SK-N-SH (cell line): ENCODE data around the gene L1TD1. TPM values are rescaled to one million over a fixed set of nuclear protein-coding genes. Genes with fewer than 3 reads are reported as not detected.
"Not testable (repeated sequence)": the region's sequence is repeated elsewhere in the genome, so short reads cannot be mapped to it uniquely, and the experiment has no call there.

ENCODE experiments used
- CTCF ChIA-PET: fragments of 300-600, 350-600 bp; formaldehyde crosslinking; extraction: SDS; loops from one replicate; lab custom pipeline; 2021; lab: Yijun Ruan, JAX
- POLR2A ChIA-PET: fragments of 350-600 bp; sonication (Branson Sonifier 250); formaldehyde crosslinking; extraction: SDS; loops from one replicate; lab custom pipeline; 2020; ENCODE audit warnings: antibody characterized with exemption, inconsistent platforms; lab: Yijun Ruan, JAX
- DNase-seq: peaks from one replicate; pipeline ENCODE4 v3.0.0; 2012
- H2AFZ ChIP-seq: fragments of 200-600 bp; sonication (generic); 2 replicates; pipeline ENCODE4 v1.8.1; 2016; ENCODE audit warnings: antibody characterized with exemption, mild to moderate bottlenecking, low read depth
- H3F3A ChIP-seq: fragments of 200-600 bp; sonication (generic); replicated peaks from 2 replicates; pipeline ENCODE3; 2016; ENCODE audit warnings: antibody characterized with exemption, mild to moderate bottlenecking; ENCODE audit not compliant: insufficient read depth
- H3K27ac ChIP-seq, 2 experiments: fragments of 200-500 bp in 1 of 2; fragments of 200-600 bp in 1 of 2; sonication (Bioruptor generic) in 1 of 2; sonication (generic), shearing (Covaris generic) in 1 of 2; 2 replicates each; pipeline versions ENCODE4 v1.5.1 to v1.6.1; 2014 to 2016; ENCODE audit warnings: low read depth in 2 of 2, inconsistent platforms in 1 of 2, low read length in 1 of 2, mild to moderate bottlenecking in 1 of 2, mixed read lengths in 1 of 2
- H3K27me3 ChIP-seq: fragments of 200-600 bp; sonication (generic), shearing (Covaris generic); 2 replicates; pipeline ENCODE4 v1.6.1; 2016; ENCODE audit warnings: mixed run types; ENCODE audit not compliant: insufficient read depth
- H3K36me3 ChIP-seq, 2 experiments: fragments of 200-500 bp in 1 of 2; fragments of 200-600 bp in 1 of 2; sonication (Bioruptor generic) in 1 of 2; sonication (generic) in 1 of 2; replicated peaks in 1 of 2; 2 replicates each; pipeline versions ENCODE3 to v1.5.1; 2014 to 2016; ENCODE audit warnings: low read length in 1 of 2, mild to moderate bottlenecking in 1 of 2; ENCODE audit not compliant: insufficient read depth in 2 of 2, control insufficient read depth in 1 of 2
- H3K4me1 ChIP-seq, 2 experiments: fragments of 200-500 bp in 1 of 2; fragments of 200-600 bp in 1 of 2; sonication (Bioruptor generic) in 1 of 2; sonication (generic), shearing (Covaris generic) in 1 of 2; 2 replicates each; pipeline versions ENCODE4 v1.5.1 to v1.6.1; 2014 to 2016; ENCODE audit warnings: low read depth in 1 of 2, low read length in 1 of 2, mixed run types in 1 of 2; ENCODE audit not compliant: insufficient read depth in 2 of 2, control insufficient read depth in 1 of 2
- H3K4me2 ChIP-seq: fragments of 200-600 bp; sonication (generic), shearing (Covaris generic); 2 replicates; pipeline ENCODE4 v1.6.1; 2017; ENCODE audit warnings: mixed run types
- H3K4me3 ChIP-seq, 2 experiments: fragments of 200-500 bp in 1 of 2; fragments of 200-600 bp in 1 of 2; sonication (Bioruptor generic) in 1 of 2; sonication (generic), shearing (Covaris generic) in 1 of 2; 2 replicates each; pipeline versions ENCODE4 v1.5.1 to v1.8.1; 2014 to 2016; ENCODE audit warnings: low read depth in 2 of 2, inconsistent platforms in 1 of 2, low read length in 1 of 2, mild to moderate bottlenecking in 1 of 2, mixed read lengths in 1 of 2, moderate library complexity in 1 of 2
- H3K79me2 ChIP-seq: fragments of 200-600 bp; sonication (generic); 2 replicates; pipeline ENCODE4 v1.8.1; 2017; ENCODE audit warnings: mild to moderate bottlenecking; ENCODE audit not compliant: insufficient read depth
- H3K9ac ChIP-seq: fragments of 200-600 bp; sonication (generic); 2 replicates; pipeline ENCODE4 v1.6.1; 2017; ENCODE audit warnings: mixed run types
- H3K9me2 ChIP-seq: fragments of 200-600 bp; sonication (generic); 2 replicates; pipeline ENCODE4 v1.6.1; 2017; ENCODE audit warnings: mixed run types
- H3K9me3 ChIP-seq: fragments of 200-600 bp; sonication (generic); 2 replicates; pipeline ENCODE4 v1.6.1; 2017; ENCODE audit warnings: mixed run types, mild to moderate bottlenecking, moderate library complexity
- H4K20me1 ChIP-seq: fragments of 200-600 bp; sonication (generic); 2 replicates; pipeline ENCODE4 v1.6.1; 2017; ENCODE audit warnings: mild to moderate bottlenecking, mixed run types; ENCODE audit not compliant: insufficient read depth
- CTCF ChIP-seq: fragments of 200-600 bp; sonication (generic); IDR thresholded peaks from 2 replicates; pipeline ENCODE4 v1.6.1; 2017; ENCODE audit warnings: antibody characterized with exemption, mild to moderate bottlenecking, moderate library complexity
- ELF1 ChIP-seq: IDR thresholded peaks from 2 replicates; pipeline ENCODE4 v1.4.0; 2012
- EP300 ChIP-seq, 2 experiments: IDR thresholded peaks; 2 replicates each; pipeline versions ENCODE4 v1.4.0 to v1.6.1; 2012; ENCODE audit warnings: borderline replicate concordance in 1 of 2, low read depth in 1 of 2, low read length in 1 of 2
- EZH2phosphoT487 ChIP-seq: fragments of 200-600 bp; sonication (generic); IDR thresholded peaks from 2 replicates; pipeline ENCODE4 v1.6.1; 2017; ENCODE audit warnings: low read depth, mixed run types, mild to moderate bottlenecking, antibody characterized with exemption, moderate library complexity, borderline replicate concordance
- FOXJ3 ChIP-seq: sonication (generic); formaldehyde crosslinking; IDR thresholded peaks from 2 replicates; pipeline ENCODE4 v1.5.1; 2020; ENCODE audit warnings: mild to moderate bottlenecking, missing genetic modification reagents
- FOXM1 ChIP-seq: IDR thresholded peaks from 2 replicates; pipeline ENCODE4 v1.4.0; 2012; ENCODE audit warnings: low read depth, mild to moderate bottlenecking
- GATA2 ChIP-seq: sonication (generic); formaldehyde crosslinking; IDR thresholded peaks from 2 replicates; pipeline ENCODE4 v1.5.0; 2020; ENCODE audit warnings: mild to moderate bottlenecking, missing genetic modification reagents
- IRF3 ChIP-seq: fragments of 150-350 bp; IDR thresholded peaks from 2 replicates; pipeline ENCODE4 v1.6.1; 2016; ENCODE audit warnings: mild to moderate bottlenecking, low read depth, low read length
- JUND ChIP-seq: IDR thresholded peaks from 2 replicates; pipeline ENCODE4 v1.4.0; 2012
- MAX ChIP-seq: IDR thresholded peaks from 2 replicates; pipeline ENCODE4 v1.4.0; 2012; ENCODE audit warnings: low read depth
- RFX5 ChIP-seq: IDR thresholded peaks from 2 replicates; pipeline ENCODE4 v1.6.1; 2012; ENCODE audit warnings: mild to moderate bottlenecking, improper control_type of control experiment, low read length
- SIN3A ChIP-seq: IDR thresholded peaks from 2 replicates; pipeline ENCODE4 v1.6.1; 2012; ENCODE audit warnings: low read depth, mild to moderate bottlenecking, low read length, moderate library complexity, borderline replicate concordance
- TAF1 ChIP-seq: IDR thresholded peaks from 2 replicates; pipeline ENCODE4 v1.6.1; 2012; ENCODE audit warnings: low read depth, mild to moderate bottlenecking, low read length, moderate library complexity, borderline replicate concordance
- USF2 ChIP-seq: fragments of 150-350 bp; IDR thresholded peaks from 2 replicates; pipeline ENCODE4 v1.6.1; 2017; ENCODE audit warnings: antibody characterized with exemption, low read length, low read depth, borderline replicate concordance
- WGBS: methylation state at CpG from one replicate; pipeline ENCODE4 v1.1.6; 2017; ENCODE audit warnings: low lambda C conversion rate; 5-methylcytosine and 5-hydroxymethylcytosine counted together
- polyA plus RNA-seq, 3 experiments: library from polyadenylated mRNA; depleted of rRNA; stranded (reverse); fragments of >200 nt; gene quantifications; 2 replicates each; pipeline ENCODE4 v1.2.3, GENCODE V29; 2012

L1TD1 gene
- polyA plus RNA-seq, 1 of the 3 experiments (the other 2 are of a cell fraction) = not detected

- H2AFZ ChIP-seq, H3K9ac ChIP-seq, H3K79me2 ChIP-seq, H3K9me2 ChIP-seq, POLR2A ChIA-PET, H3K9me3 ChIP-seq, H3K4me2 ChIP-seq, H3K4me1 ChIP-seq, H3K36me3 ChIP-seq, H3K27me3 ChIP-seq, H3F3A ChIP-seq, DNase-seq, H3K27ac ChIP-seq, H4K20me1 ChIP-seq, H3K4me3 ChIP-seq: not testable (repeated sequence)
- CTCF ChIA-PET = interaction anchor here (0.9 to 2.2 kb wide), 3 partner anchors 105 to 227 kb away, joined by 3 to 14 read pairs (median 4); no protein-coding TSS in a partner anchor
- 51% methylated on average over 4 of the region's 4 CpGs for WGBS
- TF ChIP-seq FOXJ3 (CRISPR knock-in tag) (peak; percentile 33; the same call in 1 of the 2 replicates), GATA2 (peak; percentile 75)
These were observed 14.6 kb upstream of the L1TD1 start for GRCh38 chr1:62180054-62180453.

- CTCF ChIA-PET = interaction anchor here (1.5 to 2.2 kb wide), 2 partner anchors 105 to 227 kb away, joined by 4 to 14 read pairs; no protein-coding TSS in a partner anchor
- no peaks in the 10 kb centered on the region for H3K27me3 ChIP-seq
These were observed 14.0 kb upstream of the L1TD1 start for GRCh38 chr1:62180639-62181038.

More at GRCh38 chr1:62180639-62181038, 14.0 kb upstream of the L1TD1 start:
- POLR2A ChIA-PET = no interaction called here
- Histone ChIP-seq H4K20me1 (no peaks in the 10 kb centered on the region), H3K4me1 (no peaks in the 10 kb centered on the region; a peak in 2 of 4 replicates), H3K36me3 (no peaks in the 10 kb centered on the region), H3K4me2 (no peak overlapping the region), H3K9me3 (no peaks in the 10 kb centered on the region), H3K4me3 (no peak overlapping the region), H3F3A (no peaks in the 10 kb centered on the region), H2AFZ (no peak overlapping the region), H3K9ac (no peak overlapping the region), H3K9me2 (no peaks in the 10 kb centered on the region), H3K27ac (no peak overlapping the region), H3K79me2 (no peaks in the 10 kb centered on the region)
- TF ChIP-seq FOXM1 (no peak), JUND (no peak), EP300 (IDR thresholded peaks at IDR 0.05; ENCODE audit: borderline replicate concordance in 1 of 2, low read depth in 1 of 2, low read length in 1 of 2) (no peak), RFX5 (no peak), TAF1 (no peak), MAX (no peak), USF2 (no peak), SIN3A (no peak), CTCF (no peak), ELF1 (no peak), IRF3 (no peak), EZH2phosphoT487 (no peak)
- WGBS = 72% methylated on average over 6 of the region's 6 CpGs
- no peak for DNase-seq
